GM19043 (cell line): ENCODE data around the gene TCF3.
"Not testable (repeated sequence)": the region's sequence is repeated elsewhere in the genome, so short reads cannot be mapped to it uniquely, and the experiment has no call there.

Experiments
- ATAC-seq: cut with Tn5 transposase; IDR thresholded peaks from one replicate; pipeline ENCODE4 v1.9.1; 2021; ENCODE audit warnings: low read depth; ENCODE audit not compliant: unreplicated experiment

TCF3 gene

DNA sequence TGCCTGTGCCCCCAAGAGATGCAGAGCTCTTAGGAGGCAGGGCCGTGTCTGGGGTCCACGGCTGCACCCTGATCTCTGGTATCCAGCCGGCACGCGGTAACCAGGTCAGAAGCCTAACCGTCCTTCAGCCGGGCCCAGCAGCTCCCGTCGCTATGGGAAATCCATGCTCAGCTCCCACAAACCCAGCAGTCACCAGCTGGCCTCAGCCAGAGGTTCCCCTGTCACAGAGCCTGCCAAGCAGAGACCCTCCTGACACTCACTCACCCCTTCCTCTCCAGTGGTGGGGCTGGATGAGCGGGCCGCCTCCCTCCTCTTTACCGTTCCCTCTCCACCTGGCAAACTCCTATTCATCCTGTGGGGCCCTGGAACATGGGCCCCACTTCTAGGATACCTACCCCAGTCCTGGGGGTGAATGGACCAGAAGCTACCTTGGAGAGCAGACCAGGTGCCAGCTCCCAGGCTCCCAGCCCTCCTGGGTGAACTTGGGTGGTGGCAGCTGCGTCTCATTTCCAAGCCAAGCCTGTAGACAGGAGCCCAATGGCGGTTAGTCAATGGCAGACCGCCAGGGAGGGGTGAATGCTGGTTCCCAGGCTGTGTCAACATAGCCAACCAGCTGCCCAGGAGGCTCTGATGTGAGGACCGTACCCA, 21.4 kb upstream of the TCF3 start:
- no peak for ATAC-seq

DNA sequence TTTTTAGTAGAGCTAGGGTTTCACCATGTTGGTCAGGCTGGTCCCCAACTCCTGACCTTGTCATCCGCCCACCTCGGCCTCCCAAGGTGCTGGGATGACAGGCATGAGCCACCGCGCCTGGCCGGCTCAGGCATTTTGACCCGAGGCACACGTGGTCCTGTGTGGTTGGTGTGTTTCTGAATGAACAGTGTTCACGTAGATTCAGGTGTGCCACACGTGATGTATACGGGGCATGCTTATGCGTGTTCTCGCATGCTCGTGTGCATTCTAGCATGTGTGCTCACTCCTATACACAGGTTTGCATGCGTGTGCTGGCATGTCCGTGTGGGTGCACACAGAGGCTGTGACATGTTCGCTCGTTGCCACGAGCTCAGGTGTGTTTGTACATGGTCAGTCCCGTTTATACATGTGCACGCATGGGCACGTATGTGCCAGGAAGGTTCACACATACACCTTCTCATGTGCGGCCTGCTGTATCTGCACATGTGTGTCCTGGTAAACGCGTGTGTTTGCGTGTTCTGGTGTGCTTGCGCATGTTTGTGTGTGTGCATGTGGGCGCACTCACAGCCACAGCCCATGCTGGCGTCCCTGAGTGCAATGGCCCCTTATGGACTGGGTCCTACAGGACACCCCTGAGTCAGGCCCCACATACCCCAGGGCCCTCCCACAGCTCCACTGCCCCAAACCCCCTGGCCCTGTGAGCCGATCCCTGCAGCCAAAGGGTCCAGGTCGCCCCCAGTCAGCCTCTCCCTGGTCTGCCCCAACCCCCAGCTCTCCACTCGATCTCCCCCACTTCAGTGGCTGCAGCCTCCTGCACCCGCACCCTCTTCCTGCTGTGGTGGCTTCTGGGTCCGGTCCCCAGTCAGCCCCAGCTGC, 20.6 kb upstream of the TCF3 start:
- ATAC-seq = no peak

DNA sequence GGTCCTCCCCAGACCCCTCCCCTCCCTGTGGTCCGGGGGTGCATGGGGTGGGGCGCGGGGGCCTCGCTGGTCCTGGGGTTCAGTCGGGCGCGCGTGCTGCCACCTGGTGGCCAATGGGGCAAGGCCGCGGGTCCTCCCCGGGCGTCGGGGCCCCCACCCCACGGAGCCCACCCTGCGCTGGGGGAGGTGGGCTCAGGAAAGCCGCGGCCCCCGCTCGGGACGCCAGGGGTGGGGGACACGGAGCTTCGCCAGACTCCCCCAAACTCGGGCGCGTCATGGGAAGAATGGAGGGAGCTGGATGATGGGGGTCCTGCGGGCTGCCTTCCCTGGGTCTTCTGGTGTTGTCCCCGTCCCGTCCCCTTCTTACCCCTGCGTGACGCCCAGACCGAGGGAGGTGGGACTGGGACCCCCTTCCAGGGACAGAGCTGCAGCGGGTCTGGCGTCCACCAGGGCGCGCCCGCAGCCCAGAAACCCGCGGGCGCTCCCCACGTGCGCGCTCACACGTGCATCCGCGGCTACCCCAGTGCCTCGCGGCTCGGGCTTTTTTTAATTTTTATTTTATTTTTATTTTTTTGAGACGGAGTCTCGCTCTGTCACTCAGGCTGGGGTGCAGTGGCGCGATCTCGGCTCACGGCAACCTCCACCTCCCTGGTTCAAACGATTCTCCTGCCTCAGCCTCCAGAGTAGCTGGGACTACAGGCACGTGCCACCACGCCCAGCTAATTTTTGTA, 19.8 kb upstream of the TCF3 start:
- no peak for ATAC-seq

DNA sequence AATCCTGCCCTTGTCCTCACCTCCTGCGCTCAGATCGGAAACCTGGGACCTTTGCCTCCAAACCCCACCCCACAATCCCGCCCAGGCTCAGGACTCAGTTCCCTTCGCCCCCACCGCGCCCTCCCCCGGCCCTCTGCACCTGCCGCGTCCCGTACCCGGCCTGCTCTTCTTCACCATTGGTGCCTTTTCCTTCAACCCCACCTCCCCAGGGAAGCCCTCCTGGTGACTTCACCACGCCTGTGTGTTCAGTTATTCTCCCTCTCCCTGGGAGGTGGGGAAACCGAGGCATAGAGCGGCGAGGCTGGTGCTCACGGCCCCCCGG, 19.3 kb upstream of the TCF3 start:
- no peak for ATAC-seq

DNA sequence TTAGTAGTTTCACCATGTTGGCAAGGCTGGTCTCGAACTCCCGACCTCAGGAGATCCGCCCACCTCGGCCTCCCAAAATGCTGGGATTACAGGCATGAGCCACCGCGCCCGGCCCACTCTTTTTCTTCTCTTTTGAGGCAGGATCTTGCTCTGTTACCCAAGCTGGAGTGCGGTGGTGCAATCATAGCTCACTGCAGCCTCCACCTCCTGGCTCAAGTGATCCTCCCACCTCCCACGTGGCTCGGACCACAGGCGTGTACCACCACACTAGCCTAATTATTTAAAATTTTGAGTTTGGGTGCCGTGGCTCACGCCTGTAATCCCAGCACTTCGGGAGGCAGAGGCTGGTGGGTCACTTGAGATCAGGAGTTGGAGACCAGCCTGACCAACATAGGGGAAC, 18.3 kb upstream of the TCF3 start:
- not testable (repeated sequence) for ATAC-seq

DNA sequence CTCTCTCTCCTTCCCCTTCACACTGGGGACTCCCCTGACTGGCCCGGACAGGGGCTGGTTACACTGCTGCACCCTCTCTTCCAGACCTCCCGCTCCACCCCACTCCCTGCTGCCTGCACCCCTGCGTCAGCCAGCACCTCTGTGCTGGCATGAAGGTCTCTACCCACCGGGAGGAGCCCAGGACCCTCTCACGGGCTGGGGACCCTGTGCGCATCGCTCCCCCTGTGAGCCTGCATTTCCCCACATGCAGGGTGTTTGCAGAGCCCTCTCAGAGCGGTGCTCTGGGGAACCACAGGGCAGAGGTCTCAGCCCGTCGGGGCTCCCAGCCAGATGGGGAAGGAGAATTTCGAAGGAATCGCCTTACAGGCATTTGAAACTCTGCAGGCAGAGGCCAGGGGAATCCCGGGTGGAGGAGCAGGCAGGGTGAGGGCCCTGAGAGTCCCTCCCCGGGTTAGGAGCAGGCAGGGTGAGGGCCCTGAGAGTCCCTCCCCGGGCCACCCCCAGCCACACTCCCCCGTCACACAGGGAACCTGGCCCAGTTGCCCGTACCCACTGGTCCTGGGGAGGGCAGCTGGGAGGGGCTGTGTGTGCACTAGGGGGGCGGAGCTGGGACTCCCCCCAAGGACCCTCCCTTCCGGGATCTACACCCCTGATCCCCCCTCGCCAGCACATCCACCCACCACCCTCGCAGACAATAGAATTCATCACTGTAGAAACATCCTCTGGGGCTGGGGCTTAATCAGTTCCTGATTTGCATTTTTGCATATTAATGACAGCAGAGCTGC, 16.3 kb upstream of the TCF3 start:
- no peak for ATAC-seq

DNA sequence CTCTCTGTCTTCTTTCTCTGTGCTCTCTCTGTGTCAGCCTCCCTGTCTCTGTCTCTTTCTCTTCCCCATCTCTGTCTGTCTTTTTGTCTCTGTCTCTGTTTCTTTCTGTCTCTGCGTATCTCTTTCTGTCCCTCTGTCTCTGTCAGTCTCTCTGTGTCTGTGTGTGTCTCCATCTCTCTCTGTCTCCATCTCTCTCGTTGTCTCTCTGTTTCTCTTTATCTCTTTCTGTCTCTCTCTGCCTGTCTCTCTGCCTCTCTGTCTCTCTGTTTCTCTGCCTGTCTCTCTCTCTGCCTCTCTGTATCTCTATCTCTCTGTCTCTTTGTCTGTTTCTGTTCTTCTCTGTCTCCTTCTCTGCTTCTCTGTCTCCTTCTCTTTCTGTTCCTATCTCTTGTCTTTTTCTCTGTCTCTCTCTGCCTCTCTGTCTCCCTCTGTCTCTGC, 15.7 kb upstream of the TCF3 start:
- ATAC-seq = no peak

DNA sequence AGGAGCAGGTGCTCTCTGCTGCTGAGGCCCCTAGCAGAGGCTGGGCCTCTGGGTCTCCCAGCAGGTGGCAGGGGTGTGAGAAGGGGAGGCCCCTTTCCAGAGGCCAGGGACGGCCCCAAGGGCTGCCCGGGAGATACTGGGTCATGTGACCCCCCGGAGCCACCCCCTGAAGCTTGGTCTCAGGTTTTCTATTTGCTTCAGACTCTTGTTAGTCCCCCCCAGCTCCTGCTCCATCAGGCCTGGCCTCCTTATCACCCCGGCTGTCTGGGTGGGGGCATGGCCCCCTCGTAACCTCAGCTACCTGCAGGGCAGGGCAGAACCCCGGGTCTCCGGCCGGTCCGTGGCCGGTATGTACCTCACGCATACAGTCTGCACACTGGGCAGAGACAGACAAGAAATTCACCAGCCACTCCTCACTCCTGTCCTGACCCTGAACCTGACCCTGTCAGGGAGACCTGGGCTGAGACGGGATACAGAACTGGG, 13.2 kb upstream of the TCF3 start:
- no peak for ATAC-seq

DNA sequence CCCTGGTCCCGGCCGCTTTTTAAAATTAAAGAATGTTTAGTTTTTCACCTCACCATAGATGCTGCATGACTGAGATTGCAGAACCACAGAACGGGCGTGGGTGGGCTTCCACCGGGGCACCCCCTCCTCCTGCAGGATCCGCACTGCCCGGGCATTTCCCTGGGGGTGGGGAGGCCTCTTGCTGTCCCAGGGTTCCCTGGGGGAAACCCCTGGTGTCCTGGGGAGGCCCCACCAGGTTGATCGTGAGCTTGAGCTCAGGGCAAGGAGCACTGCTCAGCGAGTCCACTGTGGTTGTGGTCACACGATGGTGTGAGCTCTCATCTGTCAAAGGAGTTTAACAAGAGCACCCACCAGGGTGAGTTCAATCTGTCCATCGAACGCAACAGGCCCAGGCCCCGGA, 11.4 kb upstream of the TCF3 start:
- ATAC-seq = no peak

DNA sequence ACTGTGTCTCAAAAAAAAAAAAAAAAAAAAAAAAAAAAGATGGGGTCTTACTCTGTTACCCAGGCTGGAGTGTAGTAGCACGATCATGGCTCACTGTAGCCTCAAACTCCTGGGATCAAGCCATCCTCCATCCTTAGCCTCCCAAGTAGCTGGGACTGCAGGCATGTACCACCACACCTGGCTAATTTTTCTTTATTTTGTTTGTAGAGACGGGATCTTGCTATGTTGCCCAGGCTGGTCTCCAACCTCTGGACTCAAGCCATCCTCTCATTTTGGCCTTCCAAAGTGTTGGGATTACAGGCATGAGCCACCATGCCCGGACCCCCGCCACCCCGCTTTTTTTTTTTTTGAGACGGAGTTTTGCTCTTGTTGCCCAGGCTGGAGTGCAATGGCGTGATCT, 10.8 kb upstream of the TCF3 start:
- ATAC-seq = not testable (repeated sequence)

DNA sequence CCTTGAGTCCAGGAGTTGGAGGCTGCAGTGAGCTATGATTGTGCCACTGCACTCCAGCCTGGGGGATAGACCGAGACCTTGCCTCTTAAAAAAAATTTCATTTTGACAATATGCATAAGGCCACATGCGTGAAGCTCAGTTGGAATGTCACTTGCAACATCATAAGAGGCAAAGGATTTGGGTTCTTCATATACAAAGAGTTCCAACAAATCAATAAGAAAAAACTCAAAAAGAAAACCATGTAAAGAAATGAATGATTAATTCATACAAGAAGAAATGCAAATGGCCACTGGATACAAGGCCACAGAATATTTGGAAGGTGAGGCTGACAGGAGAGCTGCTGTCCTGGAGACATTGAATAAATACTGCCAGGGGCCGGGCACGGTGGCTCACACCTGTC, 9.6 kb upstream of the TCF3 start:
- no peak for ATAC-seq

DNA sequence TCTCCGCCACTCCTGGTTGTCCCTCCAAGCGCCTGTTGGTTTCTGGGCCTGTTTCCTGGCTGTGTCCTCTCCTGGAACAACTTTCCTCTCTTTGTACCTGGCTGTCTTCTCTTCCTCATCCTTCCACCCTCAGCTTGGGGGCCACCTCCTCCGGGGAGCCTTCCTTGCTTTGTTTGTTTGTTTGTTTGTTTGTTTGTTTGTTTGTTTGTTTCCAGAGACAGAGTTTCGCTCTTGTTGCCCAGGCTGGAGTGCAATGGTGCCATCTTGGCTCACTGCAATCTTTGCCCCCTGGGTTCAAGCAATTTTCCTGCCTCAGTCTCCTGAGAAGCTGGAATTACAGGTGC, 6.6 kb upstream of the TCF3 start:
- ATAC-seq = no peak

DNA sequence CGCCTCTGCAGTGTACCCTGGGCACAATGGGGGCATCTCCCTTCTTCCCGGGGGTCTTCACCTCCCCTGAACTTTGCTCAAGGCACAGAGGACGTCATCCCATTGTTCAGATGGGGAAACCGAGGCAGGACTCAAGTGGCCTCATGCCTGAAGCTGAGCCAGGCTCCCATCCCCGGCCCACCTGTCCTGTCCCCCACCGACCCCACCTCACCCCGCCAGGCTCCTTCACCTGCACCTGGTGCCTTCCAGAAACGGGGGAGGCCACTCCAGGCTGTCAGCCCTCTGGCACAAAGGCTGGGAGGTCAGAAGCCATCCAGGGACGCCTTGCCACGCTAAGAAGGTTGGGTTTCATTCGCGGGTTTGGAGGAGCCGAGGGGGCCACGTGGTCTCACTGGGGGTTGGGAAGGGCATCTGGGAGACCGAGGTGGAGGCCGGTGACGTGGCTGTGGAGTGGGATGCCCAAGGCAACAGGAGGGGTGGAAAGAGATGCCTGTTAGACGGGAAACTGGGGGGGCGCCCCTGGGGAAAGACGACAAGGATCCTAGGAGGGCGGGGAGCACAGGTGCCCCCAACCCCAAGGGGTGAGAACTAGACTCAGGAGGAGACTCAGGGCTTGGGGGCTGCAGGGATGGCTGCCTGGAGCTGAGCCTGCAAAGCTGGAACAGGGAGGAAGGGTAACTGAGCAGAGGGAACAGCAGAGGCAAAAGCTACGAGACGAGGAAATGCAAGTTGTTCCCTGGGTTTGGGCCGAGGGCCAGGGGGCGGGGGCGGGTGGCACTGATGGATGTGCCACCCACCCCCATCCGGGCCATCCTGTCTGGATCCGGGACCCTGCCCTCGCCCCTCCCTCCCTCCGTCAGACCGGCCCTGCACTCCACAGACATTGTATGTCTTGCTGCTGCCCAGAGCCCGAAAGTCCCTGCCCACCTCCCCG, 6.0 kb upstream of the TCF3 start:
- ATAC-seq = no peak

DNA sequence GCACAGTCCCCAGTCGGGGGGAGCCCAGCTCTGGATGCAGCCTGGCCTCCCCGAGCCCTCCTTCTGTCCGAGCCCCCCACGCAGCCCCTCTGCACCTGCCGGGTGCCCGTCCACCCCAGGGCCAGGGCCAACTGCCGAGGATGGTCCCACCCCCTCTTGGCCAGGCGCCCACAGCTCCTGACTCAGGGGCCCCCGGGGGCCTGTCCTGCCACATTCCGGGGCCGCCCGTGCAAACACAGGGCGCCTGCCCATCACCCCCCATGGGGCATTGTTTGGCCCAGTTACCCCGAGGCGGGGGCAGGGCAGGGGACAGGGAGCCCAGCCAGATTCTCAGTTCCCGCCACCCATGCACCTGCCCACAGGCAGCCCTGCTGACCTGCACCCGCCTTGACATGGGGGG, 5.3 kb upstream of the TCF3 start:
- no peak for ATAC-seq

DNA sequence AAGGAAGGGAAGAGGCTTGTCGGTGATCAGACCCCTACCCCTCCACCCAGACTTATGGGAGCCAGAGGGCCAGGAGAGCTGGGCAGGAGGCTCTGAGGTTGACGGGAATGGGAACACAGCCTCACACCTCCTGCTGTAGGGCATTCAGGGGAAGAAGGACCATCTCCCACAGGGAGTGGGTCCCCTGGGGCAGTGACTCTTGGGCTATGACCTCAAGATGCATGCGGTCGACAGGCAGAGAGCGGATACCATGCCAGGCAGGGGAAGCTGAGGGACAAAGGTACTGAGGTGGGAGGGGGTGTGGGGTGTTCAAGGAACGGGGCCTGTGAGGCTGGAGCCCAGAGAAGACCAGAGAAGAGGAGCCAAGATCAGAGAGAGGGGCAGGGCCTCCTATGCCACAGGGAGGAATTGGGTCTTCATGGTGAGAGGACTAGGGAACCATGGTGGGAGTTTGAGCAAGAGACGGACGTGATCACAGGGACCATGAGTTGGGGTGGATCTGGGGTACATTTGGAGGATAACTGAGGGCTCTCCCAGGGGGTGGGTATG, 4.6 kb upstream of the TCF3 start:
- ATAC-seq = no peak

DNA sequence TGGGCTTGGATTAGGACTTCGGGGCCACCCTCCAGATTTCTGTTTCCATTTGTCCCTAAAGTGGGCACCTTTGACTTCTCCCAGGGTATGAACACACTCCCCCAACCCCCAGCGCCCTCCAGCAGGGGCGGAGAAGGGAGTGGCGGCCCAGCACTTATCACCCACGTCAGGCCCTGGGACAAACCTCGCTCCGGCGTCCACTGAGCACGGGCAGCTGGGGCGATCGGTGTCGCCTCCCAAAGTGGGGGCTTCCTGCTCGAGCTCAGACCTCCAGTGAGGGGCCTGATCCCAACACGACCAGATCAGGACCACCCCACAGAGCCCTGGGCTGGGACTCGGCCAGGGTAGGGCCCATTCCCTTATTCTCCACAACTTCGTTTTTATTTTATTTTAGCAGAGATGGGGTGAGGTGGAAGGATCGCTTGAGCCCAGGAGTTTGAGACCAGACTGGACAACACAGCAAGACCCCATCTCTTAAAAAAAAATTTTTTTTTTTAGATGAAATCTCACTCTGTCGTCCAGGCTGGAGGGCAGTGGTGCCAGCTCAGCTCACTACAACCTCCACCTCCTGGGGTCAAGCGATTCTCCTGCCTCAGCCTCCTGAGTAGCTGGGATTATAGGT, 3.7 kb upstream of the TCF3 start:
- no peak for ATAC-seq

DNA sequence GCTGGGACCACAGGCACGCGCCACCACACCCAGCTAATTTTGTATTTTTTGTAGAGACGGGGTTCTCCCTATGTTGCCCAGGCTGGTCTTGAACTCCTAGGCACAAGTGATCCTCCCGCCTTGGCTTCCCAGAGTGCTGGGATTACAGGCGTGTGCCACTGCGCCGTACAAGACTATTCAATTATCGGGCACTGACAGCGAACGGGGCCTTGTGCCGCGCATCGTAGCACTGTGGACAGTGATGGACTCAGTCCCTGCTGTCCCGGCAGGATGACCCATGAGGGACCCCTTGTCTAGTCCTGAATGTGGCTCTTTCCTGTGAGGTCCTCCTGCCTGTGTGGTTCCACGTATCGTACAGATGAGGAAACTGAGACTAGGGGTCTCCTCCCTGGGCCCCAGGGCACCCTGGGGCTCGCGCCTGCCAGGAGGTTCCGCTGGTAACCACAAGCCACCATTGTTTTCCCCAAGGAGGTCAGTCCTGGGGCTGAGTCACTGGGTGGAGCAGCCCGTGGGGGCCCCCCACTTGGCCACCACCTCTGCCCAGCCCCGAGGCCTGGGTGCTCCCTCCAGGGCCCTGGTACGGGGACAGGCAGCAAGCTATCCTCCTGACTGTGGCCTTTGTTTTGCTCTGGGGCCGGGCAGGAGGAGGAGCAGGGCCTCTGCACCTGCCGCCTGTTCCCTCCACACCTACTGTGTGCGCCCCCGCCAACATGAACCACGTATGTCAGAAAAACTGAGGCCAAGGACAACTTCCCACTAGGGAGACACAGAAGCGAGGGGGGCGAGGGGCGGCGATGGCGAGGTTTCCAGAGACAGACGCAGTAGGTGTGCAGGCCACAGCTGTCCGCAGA, 2.9 kb upstream of the TCF3 start:
- ATAC-seq = no peak

DNA sequence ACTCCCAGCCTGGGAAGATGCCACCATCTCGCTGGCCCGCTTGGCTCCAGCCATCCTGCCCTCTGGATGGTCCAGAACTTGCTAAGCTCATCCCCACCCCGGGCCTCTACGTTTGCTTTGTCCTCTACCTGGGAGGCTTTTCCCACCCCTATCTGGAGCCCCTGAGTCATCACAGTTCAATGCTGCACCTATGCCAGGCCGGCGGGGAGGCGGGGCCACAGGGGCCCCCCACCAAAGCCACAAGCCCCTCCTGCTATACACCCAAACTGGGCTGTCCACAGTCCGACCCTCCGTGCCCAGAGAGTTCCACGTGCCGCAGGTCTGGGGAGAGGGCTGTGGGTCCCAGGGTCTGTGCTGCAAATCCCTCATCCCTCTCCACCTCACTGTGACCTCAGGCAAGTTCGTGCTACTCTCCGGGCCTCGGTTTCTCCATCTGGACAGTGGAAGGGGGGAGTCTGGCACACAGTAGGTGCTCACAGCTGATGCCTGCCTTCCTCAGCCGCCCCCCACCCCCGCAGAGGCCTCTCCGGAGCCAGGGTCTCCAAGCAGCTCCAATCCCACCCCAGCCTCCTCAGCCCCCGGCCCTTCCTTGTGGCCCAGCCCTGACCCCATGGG, 1.9 kb upstream of the TCF3 start:
- ATAC-seq = no peak
